Esophagus (tissue), 2 donors: ENCODE data around the gene CAMTA2. TPM values are rescaled to one million over a fixed set of nuclear protein-coding genes. Genes with fewer than 3 reads are reported as not detected.

ENCODE experiments used
- H3K27ac ChIP-seq, 2 donors: one replicate each; pipeline ENCODE4 v1.5.1; 2013; ENCODE audit warnings: low read depth in 2 of 2, mild to moderate bottlenecking in 2 of 2, inconsistent platforms in 1 of 2, low read length in 1 of 2, moderate library complexity in 1 of 2
- H3K27me3 ChIP-seq, 2 donors: one replicate each; pipeline ENCODE4 v1.6.1; 2013; ENCODE audit warnings: low read length in 2 of 2, control low read depth in 1 of 2, mild to moderate bottlenecking in 1 of 2; ENCODE audit not compliant: insufficient read depth in 2 of 2, control insufficient read depth in 1 of 2
- H3K36me3 ChIP-seq, 2 donors: one replicate each; pipeline ENCODE4 v1.6.1; 2013; ENCODE audit warnings: low read length in 1 of 2; ENCODE audit not compliant: control insufficient read depth in 2 of 2, insufficient read depth in 2 of 2
- H3K4me1 ChIP-seq, 2 donors: one replicate each; pipeline ENCODE4 v1.6.1; 2013; ENCODE audit warnings: low read length in 1 of 2; ENCODE audit not compliant: control insufficient read depth in 2 of 2, insufficient read depth in 2 of 2
- H3K4me3 ChIP-seq, 2 donors: one replicate each; pipeline ENCODE4 v1.5.1; 2013; ENCODE audit warnings: low read length in 2 of 2, mild to moderate bottlenecking in 2 of 2, low read depth in 1 of 2, moderate library complexity in 1 of 2
- H3K9me3 ChIP-seq, 2 donors: one replicate each; pipeline ENCODE4 v1.6.1; 2013; ENCODE audit warnings: mild to moderate bottlenecking in 2 of 2, low read depth in 1 of 2, low read length in 1 of 2, moderate library complexity in 1 of 2; ENCODE audit not compliant: control insufficient read depth in 2 of 2, insufficient read depth in 1 of 2
- WGBS, 2 donors: extraction: QIAGEN DNeasy Blood & Tissue Kit; methylation state at CpG; one replicate each; pipeline ENCODE4 v1.1.7; 2013; 5-methylcytosine and 5-hydroxymethylcytosine counted together
- polyA plus RNA-seq, 2 donors: library from polyadenylated mRNA; stranded (reverse); fragments of 200-250 nt; gene quantifications; one replicate each; pipeline ENCODE4 v1.2.3, GENCODE V29; 2013
- donor health status: healthy with polysubstance abuse.
- donor health status: Bipolar disorder and iron deficiency.

Gene CAMTA2
- polyA plus RNA-seq, 2 donors = 26.3 to 50.8 TPM

- Histone ChIP-seq H3K4me1 (peaks cover 8 to 13% of the 10 kb centered on the region in 2 donors), H3K27ac (no peak overlapping the region), H3K9me3 (no peaks in the 10 kb centered on the region), H3K36me3 (peaks cover 34 to 59% of the 10 kb centered on the region in 2 donors), H3K27me3 (no peaks in the 10 kb centered on the region), H3K4me3 (no peak overlapping the region)
- 92 to 93% methylated on average over 18 of the region's 18 CpGs for WGBS, 2 donors
Measured at GRCh38 chr17:5003214-5003867, 15.9 kb upstream of the CAMTA2 start.

- Histone ChIP-seq H3K4me3 (no peak overlapping the region), H3K27me3 (no peaks in the 10 kb centered on the region), H3K4me1 (peaks cover 8 to 13% of the 10 kb centered on the region in 2 donors), H3K27ac (no peak overlapping the region), H3K9me3 (no peaks in the 10 kb centered on the region), H3K36me3 (peaks cover 28 to 49% of the 10 kb centered on the region in 2 donors)
- WGBS, 2 donors = 91 to 94% methylated on average over 20 of the region's 20 CpGs
Measured at GRCh38 chr17:5002121-5002788, 14.8 kb upstream of the CAMTA2 start.

GRCh38 chr17:5000237-5000639 lies 12.8 kb upstream of the CAMTA2 start:
- 60 to 70% methylated on average over 11 of the region's 11 CpGs for WGBS, 2 donors
- Histone ChIP-seq H3K4me1 (peaks cover 14 to 18% of the 10 kb centered on the region in 2 donors), H3K9me3 (no peaks in the 10 kb centered on the region), H3K27me3 (no peaks in the 10 kb centered on the region), H3K36me3 (peaks cover 22 to 43% of the 10 kb centered on the region in 2 donors), H3K27ac (peak overlapping the region in 1 of 2 donors; percentile 8), H3K4me3 (peak overlapping the region; percentile 6 to 84)

DNA sequence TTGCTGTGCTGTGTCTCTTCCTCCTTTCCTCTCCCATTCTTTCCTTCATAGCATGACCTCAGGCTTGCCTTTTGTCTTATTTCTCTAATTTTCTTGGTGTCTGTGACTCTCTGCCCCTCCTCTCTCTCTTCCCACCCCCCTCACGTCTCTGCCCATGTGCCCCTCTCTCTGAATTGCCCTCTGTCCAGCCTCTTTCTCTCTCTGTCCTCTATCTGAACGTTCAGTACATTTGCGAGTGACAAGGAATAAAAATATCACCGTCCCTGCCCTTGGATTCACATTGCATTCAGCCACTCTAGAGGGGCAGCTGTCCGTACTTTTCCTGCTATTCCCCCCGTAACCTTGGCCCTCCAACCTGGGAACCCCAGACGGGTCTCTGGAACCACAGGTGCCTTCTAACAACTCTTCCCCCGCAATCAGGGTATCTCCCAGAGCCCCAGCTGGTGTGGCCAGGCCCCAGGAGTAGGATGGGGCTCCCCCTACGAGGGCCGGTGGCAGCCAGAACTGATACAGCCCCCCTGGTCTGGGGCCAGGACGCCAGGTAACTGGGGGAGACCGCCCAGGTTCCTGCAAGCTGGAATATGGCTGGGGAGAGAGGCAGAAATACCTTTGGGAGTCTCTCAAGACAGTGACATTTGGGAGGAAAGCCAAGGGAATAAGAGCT lies 12.1 kb upstream of the CAMTA2 start:
- Histone ChIP-seq H3K4me1 (peaks cover 14 to 18% of the 10 kb centered on the region in 2 donors), H3K36me3 (peaks cover 18 to 36% of the 10 kb centered on the region in 2 donors), H3K27ac (peak overlapping the region; percentile 4 to 97), H3K27me3 (no peaks in the 10 kb centered on the region), H3K4me3 (peak overlapping the region; percentile 84 to 86), H3K9me3 (no peaks in the 10 kb centered on the region)
- 56 to 73% methylated on average over 12 of the region's 12 CpGs for whole genome bisulfite sequencing, 2 donors

DNA sequence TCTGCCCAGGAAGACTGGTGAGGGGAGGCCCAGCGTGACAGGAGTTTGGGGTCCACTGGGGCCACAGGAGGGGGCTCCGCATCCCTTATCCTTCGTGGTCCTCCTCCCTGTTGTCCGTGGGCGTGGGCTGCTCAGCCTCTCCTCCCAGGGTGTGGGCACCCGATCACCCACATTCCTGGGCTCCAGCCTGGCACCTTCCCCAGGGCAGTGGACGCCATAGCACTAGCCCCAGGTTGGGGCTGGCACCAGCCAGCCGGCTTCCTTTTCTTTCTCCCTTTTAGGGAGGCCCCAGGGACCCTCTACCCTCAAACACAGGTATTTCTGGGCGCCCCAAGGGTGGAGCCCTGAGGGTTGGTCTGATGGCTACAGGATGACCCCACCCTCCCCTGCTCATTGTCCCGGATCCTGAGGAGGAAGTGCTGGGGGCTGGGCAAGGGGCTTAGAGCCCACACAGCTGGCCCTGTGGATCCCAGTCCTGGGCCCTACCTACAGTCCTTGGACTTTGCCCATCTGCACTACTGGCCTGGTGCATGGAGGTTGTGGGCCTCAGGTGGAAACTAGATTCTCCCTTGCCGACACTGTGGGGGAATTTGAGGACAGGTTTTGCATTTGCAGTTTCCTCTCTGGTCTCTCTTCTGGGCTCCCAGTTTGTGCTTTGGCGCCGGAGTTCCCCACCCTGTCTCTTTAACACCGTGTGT lies 11.4 kb upstream of the CAMTA2 start:
- peaks cover 14 to 18% of the 10 kb centered on the region in 2 donors for H3K4me1 ChIP-seq
- 11 to 19% methylated on average over 14 of the region's 14 CpGs for WGBS, 2 donors
- H3K36me3 ChIP-seq = peaks cover 11 to 29% of the 10 kb centered on the region in 2 donors
- H3K27me3 ChIP-seq = no peaks in the 10 kb centered on the region
- H3K9me3 ChIP-seq = no peaks in the 10 kb centered on the region
- H3K27ac ChIP-seq = peak overlapping the region; percentile 4 to 97
- H3K4me3 ChIP-seq = peak overlapping the region; percentile 84 to 86

GRCh38 chr17:4998027-4998731 lies 10.7 kb upstream of the CAMTA2 start:
- 1% methylated on average over 48 to 55 of the region's 55 CpGs for WGBS, 2 donors
- peaks cover 5 to 22% of the 10 kb centered on the region in 2 donors for H3K36me3 ChIP-seq
- no peaks in the 10 kb centered on the region for H3K27me3 ChIP-seq

DNA sequence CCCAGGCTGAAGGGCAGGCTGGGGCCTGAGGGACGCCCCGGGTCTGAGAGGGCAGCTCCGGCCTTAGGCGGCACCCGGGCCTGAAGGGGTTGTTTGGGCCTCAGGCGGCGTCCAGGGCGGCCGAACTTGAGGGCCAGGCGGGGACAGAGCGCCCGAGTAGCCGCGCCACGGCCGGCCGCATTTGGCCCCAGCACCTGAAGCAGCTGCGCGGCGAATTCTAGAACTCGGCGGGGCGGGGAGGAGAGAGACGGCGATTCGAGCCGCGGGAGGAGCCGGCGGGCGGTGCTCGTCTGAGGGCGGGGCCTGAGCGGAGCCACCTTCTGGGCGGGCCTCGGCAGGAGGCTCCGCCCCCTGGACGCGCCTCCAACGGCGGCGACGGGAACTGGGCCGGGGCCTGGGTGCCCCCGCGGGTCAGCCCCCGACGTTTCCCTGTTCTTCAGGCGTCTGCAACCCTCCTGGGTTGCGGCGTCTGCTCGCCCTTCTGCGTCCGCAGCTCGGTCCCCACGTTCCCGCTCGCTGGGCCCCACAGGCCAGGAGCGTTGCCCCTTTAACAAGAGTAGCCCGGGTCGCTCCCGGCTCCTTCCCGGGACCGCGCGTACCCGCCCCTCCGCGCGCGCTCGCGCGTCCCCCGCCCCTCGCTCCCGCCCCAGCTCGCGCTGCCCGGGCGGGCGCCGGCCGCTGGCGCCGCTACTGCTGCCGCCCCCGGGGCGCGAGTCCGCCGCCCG lies 10.0 kb upstream of the CAMTA2 start, which contains the start of the genes INCA1 and KIF1C:
Gene INCA1, minus strand, starts transcription at position 221 of the 725 bp plus-strand sequence. CDS start 3,085 bp downstream, outside the sequence.
Gene KIF1C, plus strand, starts transcription at position 649 of the 725 bp plus-strand sequence. CDS start 2,297 bp downstream, outside the sequence.
- peak within 1 kb of the TSS; percentile 97 for H3K27ac ChIP-seq
- H3K4me3 ChIP-seq = peak within 1 kb of the TSS; percentile 84 to 86
- peaks cover 5 to 18% of the 10 kb centered on the region in 2 donors for H3K36me3 ChIP-seq
- 1% methylated on average over 75 to 93 of the region's 93 CpGs for WGBS, 2 donors
- H3K27me3 ChIP-seq = no peaks in the 10 kb centered on the region
- no peaks in the 10 kb centered on the region for H3K9me3 ChIP-seq
- H3K4me1 ChIP-seq = peaks cover 14 to 18% of the 10 kb centered on the region in 2 donors

More at GRCh38 chr17:4998027-4998731, 10.7 kb upstream of the CAMTA2 start:
- Histone ChIP-seq H3K4me3 (peak overlapping the region; percentile 84 to 86), H3K27ac (peak overlapping the region; percentile 97), H3K9me3 (no peaks in the 10 kb centered on the region), H3K4me1 (peaks cover 14 to 18% of the 10 kb centered on the region in 2 donors)

DNA sequence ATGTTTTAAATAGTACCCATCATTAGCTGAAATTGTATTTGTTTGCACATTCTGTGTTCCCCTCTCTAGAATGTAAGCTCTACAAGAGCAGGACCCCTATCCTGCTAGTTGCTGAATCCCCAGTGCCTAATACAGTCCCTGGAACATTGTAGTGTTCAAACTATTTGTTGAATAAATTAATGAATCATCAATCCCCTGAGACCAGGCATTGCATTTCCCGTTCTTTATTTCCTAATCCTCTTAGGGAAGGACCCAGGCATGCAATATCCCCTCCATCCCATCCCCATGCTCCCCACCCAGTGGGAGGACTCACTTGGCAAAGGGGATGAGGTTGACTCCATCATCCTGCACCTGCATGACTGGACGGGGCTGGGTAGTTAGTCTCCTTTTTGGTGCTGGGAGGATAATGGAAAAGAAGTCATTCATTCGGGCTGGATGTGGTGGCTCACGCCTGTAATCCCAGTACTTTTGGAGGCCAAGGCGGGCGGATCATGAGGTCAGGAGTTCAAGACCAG lies 6.7 kb upstream of the CAMTA2 start:
- Histone ChIP-seq H3K27ac (no peak overlapping the region), H3K9me3 (no peaks in the 10 kb centered on the region), H3K36me3 (no peaks in the 10 kb centered on the region), H3K27me3 (no peaks in the 10 kb centered on the region), H3K4me1 (peaks cover 5 to 8% of the 10 kb centered on the region in 2 donors), H3K4me3 (no peak overlapping the region)
- 79 to 80% methylated on average over 6 of the region's 6 CpGs for WGBS, 2 donors
